Cerebellar cortex (tissue), 1 donor: Measurements from ENCODE around the gene ATP6V1A.

Source experiments
- DNase-seq: peaks from one replicate; pipeline ENCODE4 v3.0.0-alpha.2; 2015; ENCODE audit warnings: low spot score

ATP6V1A gene

GRCh38 chr3:113747283-113748046 lies 630 bp downstream of the ATP6V1A start:
- no peak for DNase-seq

GRCh38 chr3:113751141-113751540 lies 4.3 kb downstream of the ATP6V1A start:
- no peak for DNase-seq

DNA sequence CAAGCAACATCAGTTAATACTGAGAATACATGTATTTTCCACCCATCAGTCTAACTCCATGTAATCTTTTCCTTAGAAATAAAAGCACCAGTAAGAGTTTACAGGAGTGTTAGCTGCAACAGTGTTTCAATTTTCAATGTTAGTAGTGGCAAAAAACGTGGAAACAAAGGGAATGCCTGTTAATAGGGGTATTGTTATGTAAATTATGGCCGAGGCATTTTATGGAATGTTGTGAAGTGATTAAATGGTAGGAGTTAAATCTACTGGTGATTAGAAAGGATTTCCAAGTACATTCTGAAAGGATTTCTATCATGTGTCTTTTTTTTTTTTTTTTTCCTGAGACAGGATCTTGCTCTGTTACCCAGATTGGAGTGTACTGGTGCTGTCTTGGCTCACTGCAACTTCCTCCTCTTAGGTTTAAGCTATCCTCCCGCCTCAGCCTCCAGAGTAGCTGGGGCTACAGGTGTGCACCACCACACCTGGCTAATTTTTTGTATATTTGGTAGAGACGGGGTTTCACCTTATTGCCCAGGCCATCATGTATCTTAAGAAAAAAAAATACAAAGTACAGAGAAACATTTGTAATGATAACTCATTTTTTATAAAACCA lies 6.6 kb downstream of the ATP6V1A start:
- DNase-seq = no peak

GRCh38 chr3:113754494-113755159 lies 7.8 kb downstream of the ATP6V1A start:
- no peak for DNase-seq

DNA sequence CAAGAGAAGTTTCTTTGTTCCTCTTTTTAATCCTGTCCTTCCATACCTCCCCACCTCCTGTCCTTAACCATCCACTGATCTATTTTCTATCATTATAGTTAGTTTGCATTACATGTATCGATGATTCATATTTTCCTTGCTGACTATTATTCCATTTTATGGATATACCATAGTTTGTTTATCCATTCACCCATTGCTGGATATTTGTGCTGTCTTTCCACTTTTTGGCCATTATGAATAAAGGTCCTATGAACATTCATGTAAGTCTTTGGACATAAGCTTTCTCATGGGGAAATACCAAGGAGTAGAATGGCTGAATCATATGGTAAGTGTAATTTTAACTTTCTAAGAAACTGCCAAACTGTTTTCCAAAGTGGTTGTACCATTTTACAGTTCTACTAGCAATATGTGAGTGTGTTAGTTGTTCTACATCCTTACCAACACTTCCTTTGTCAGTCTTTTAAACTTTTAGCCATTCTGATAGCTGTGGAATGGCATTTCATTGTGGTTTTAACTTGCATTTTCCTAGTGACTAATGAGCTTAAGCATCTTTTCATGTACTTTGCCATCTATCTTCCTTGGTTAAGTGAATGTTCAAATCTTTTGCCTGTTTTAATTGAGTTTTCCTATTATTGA lies 11.7 kb downstream of the ATP6V1A start:
- no peak for DNase-seq

GRCh38 chr3:113764698-113765097 lies 17.9 kb downstream of the ATP6V1A start:
- no peak for DNase-seq

DNA sequence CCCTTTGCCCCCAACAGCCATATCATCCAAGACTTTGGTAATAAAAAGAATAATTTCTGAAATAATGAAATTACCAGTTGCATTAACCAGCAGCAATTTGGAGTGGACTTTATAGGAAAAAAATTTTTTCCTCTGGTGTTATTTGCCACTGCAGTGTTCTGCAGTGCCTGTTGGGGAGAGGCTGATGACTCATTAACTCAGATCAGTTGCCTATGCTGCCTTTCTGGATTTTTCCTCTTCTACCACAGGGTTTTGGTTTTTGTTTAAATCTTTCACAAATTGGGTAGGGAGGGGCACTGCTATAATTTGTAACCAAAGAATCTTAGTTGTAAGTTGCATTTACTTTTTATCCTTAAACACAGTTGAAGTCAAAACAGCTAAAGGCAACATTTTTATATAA lies 22.7 kb downstream of the ATP6V1A start:
- DNase-seq = no peak

- no peak for DNase-seq
These were observed 25.2 kb downstream of the ATP6V1A start for GRCh38 chr3:113771993-113772392.

DNA sequence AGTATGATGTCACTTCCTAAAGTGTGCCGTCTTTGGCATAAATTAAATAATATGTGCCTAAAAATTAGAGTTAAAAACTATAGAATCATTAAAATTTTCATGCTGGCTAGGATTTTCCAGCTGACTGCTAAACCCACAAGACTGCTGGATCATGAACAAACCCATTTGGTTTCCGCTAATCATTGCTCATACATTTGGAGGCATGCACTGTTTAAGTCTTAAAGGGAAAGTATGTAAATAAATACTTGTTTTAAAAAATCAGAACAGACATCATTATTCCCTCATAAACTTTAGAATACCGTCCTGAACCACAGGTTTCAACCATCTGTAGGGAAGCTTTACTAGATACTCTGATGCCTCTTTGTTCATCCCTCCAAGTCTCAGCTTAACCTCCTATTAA lies 26.5 kb downstream of the ATP6V1A start:
- no peak for DNase-seq

GRCh38 chr3:113775516-113775915 lies 28.7 kb downstream of the ATP6V1A start:
- DNase-seq = no peak

DNA sequence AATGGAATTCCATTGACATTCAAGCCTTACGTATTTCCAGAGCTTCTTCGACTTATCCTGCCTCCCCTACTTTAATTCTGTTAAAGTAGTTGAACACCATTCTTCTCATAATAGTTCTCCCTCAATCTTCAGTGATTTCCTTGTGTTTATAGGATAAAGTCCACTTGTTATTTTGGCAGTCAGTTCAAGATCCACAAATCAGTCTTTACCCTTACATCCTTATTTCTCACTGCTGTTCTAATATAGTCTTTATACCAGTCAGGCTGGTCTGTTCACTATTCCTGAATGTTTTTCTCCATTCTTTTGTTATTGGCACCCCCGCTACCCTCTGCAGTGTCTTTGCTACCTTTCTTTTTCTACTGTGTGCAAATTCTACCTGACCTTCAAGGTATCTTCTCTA lies 29.7 kb downstream of the ATP6V1A start:
- no peak for DNase-seq

GRCh38 chr3:113783463-113783862 lies 36.6 kb downstream of the ATP6V1A start:
- DNase-seq = no peak

GRCh38 chr3:113783980-113784379 lies 37.1 kb downstream of the ATP6V1A start:
- DNase-seq = no peak

DNA sequence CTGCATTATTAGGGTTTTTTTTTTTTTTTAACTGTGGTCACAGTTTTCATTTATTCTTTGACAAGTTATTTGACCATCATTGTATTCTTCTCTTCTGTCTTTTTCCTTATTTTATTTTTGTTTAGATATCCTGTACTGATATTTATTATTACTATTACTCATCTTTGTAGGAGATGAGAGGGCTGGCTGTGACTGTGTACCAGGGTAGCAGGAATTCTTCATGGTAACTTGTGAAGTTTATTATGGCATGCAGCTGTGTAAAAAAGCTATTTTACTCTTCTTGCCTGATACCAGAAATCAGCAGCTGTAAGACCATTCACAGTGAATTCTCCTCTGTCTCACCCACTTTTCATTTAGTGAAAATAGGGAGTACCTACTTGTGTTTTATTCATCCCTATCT lies 44.5 kb downstream of the ATP6V1A start:
- no peak for DNase-seq

GRCh38 chr3:113794526-113794925 lies 47.7 kb downstream of the ATP6V1A start:
- no peak for DNase-seq

DNA sequence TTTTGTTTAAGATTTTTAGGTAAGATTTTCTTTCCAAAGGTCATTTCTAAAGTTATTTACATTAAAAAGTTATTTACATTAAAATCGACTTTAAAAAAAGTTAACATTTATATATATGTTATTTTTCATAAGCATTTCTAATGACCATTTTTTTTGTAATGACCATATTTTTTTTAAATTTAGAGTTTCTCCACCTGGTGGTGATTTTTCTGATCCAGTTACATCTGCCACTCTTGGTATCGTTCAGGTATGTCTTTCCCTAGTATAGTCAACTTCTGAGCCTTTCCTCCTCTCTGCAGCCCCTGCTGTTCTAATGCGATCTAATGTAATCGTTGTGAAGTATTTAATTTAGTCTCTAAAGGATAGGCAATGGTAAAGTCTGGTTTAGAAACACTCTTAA lies 48.9 kb downstream of the ATP6V1A start:
- no peak for DNase-seq

- no peak for DNase-seq
These were observed 56.1 kb downstream of the ATP6V1A start for GRCh38 chr3:113802795-113803455.

- no peak for DNase-seq
These were observed 57.8 kb downstream of the ATP6V1A start for GRCh38 chr3:113804661-113805060.

DNA sequence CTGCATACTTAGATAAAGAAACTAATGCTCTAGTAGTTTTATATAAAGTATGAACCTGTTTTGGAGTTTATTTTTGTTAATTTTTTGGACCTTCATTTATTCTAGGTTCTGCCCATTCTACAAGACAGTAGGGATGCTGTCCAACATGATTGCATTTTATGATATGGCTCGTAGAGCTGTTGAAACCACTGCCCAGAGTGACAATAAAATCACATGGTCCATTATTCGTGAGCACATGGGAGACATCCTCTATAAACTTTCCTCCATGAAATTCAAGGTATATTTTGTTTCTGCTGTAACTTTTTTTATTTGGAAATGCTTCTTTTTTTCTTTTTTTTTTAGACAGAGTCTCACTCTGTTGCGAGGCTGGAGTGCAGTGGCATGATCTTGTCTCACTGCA lies 58.4 kb downstream of the ATP6V1A start:
- DNase-seq = no peak

- no peak for DNase-seq
These were observed 66.0 kb downstream of the ATP6V1A start for GRCh38 chr3:113812854-113813253.

DNA sequence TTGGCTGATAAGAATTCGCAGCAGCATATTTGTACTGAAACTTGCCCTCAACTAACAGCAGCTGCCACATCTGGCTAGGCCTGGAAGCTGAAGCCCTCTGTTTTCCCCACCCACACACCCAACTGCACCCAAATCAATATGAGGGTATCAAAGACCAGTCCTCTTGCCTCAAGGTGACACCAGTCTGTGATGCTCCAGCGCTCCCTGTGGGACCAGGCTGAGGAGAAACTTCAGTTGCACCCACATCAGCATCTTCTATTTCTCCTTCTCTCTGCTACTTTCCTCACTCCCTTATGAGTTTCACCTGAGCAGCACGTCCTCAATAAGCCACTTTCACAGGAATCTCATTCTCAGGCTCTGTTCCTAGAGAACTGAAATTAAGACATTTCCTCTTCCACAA lies 73.0 kb downstream of the ATP6V1A start:
- DNase-seq = no peak

- no peak for DNase-seq
These were observed 78.3 kb downstream of the ATP6V1A start for GRCh38 chr3:113825090-113825489.
